NB4 (cell line): Measurements from ENCODE around the gene CCDC7.

Experiments
- DNase-seq: peaks from one replicate; pipeline ENCODE4 v3.0.0; 2010; ENCODE audit warnings: low read depth
- H3K4me3 ChIP-seq: one replicate; pipeline ENCODE4 v1.5.1; 2011; ENCODE audit warnings: mild to moderate bottlenecking, low read depth, low read length, moderate library complexity
- CTCF ChIP-seq: IDR thresholded peaks from one replicate; pipeline ENCODE4 v1.5.1; 2012; ENCODE audit warnings: low read depth, low read length
- MAX ChIP-seq: IDR thresholded peaks from 2 replicates; pipeline ENCODE4 v1.6.1; 2011; ENCODE audit warnings: low read depth, low read length
- MYC ChIP-seq: IDR thresholded peaks from 2 replicates; pipeline ENCODE4 v1.6.1; 2011; ENCODE audit warnings: low read depth, low read length
- POLR2A ChIP-seq: IDR thresholded peaks from 2 replicates; pipeline ENCODE4 v1.6.1; 2011; ENCODE audit warnings: mild to moderate bottlenecking; ENCODE audit not compliant: insufficient read length; ENCODE audit errors: extremely low read depth

Gene CCDC7

DNA sequence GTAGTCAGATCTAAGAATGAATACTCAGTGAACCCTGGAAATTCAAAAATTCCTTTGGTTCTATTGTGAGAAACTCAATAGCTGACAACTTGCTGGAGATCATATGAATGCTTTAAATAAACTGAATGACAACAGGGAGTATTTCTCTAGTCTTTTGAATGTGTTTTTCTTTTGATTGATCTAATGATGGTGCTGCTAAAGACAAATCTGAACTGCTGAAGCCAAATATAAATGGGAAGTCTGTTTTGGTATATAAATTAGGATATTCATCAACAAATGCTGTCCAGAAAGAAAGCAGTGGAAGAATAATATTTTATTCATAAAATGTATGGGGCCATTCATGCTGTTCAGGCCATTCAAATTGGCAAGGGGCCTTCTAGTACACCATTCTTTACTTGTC, 432.7 kb downstream of the CCDC7 start:
- DNase-seq, result no peak
- no peak for TF ChIP-seq CTCF
- no peak for TF ChIP-seq MAX
- TF ChIP-seq POLR2A, result no peak
- no peak for TF ChIP-seq MYC
- H3K4me3 ChIP-seq, result no peak overlapping the region

DNA sequence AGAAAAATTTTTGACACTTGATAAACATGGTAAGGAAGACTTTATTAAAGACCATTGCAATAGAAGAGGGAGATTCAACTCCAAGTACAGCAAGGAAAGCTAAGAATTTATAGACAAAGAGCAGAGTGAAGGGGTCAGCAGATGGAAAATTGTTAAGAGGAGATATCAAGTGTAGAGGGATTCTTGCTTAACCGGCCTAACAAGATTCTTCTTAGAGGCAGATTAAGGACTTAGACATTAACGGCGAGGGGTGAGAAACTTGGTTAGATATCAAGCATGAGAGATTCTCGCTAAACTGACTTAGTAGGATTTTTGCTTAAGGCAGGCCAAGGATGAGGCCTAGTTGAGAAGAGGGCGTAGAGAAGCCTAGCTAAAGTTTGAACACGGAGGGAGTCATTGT, 436.1 kb downstream of the CCDC7 start:
- H3K4me3 ChIP-seq, result no peak overlapping the region
- TF ChIP-seq POLR2A (no peak), MAX (no peak), MYC (no peak), CTCF (no peak)
- DNase-seq, result no peak

- H3K4me3 ChIP-seq, result no peak overlapping the region
- no peak for TF ChIP-seq MAX
- no peak for DNase-seq
Observed at GRCh38 chr10:32887481-32887880, 441.5 kb downstream of the CCDC7 start.

DNA sequence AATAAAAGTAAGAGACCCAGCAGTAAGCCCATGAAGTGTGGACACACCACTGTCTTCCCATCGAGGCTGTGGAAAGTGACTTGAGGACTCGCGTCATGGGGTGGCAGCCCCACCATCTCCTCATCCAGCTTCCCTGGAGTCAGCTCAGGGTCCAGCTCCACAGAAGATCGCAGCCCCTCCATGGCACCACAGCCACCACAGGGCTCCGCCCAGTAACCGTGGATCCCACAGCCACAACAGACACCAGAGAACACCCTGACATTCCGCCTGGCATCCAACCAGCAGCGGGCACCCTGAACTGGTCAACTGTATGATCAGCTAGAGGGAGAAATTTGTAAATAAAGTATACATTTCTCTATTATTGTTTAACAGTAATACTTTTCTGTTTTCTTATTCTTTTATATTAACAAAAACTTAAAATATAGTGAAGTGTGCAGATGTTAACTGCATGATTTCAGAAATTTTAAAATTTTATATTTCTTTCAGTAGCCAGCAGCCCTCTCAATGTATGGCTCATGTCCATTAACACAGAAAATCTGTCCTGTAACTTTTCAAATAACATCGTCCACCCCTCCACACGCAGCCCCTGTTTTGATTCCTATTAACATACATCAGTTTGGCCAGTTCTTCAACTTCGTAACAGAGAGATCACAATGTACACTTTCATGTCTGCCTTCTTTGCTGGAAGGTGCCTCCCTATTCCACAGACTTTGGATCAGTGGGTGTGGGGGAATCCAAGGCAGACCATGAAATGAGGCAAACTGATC, 442.4 kb downstream of the CCDC7 start:
- TF ChIP-seq CTCF (no peak), POLR2A (no peak), MAX (no peak), MYC (no peak)
- DNase-seq, result no peak
- no peak overlapping the region for H3K4me3 ChIP-seq

- TF ChIP-seq MAX (no peak), MYC (no peak), CTCF (no peak), POLR2A (no peak)
- no peak for DNase-seq
- no peak overlapping the region for H3K4me3 ChIP-seq
Observed at GRCh38 chr10:32889631-32890212, 443.8 kb downstream of the CCDC7 start.

DNA sequence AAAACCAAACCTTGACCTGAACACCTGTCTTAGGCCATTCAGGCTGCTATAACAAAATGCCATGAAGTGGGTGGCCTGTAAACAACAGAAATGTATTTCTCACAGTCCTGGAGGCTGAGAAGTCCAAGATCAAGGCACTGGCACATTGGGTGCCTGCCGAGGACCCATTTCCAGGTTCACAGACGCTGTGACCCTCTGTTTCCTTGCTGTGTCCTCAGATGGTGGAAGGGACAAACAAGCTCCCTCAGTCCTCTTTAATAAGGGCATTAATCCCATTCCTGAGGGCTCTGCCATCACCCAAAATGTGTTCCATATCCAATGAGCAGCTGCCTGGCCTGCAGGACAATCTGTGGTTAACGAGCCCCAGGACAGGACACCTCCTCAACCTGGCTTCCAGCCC, 444.5 kb downstream of the CCDC7 start:
- TF ChIP-seq MAX (no peak), MYC (no peak), CTCF (no peak), POLR2A (no peak)
- DNase-seq, result no peak
- H3K4me3 ChIP-seq, result no peak overlapping the region
